GM18873 (cell line): ENCODE measurements around the gene CIP2A.
A peak's percentile ranks its signal among the peaks of the same experiment; 100 is the strongest.

Experiments used
- ATAC-seq: cut with Tn5 transposase; IDR thresholded peaks from one replicate; pipeline ENCODE4 v1.9.1; 2021; ENCODE audit warnings: mild to moderate bottlenecking, moderate library complexity, moderate number of reproducible peaks; ENCODE audit not compliant: unreplicated experiment, low FRiP score

Gene CIP2A

GRCh38 chr3:108565506-108565905, 23.7 kb downstream of the CIP2A start:
- no peak for ATAC-seq

GRCh38 chr3:108564564-108564963, 24.7 kb downstream of the CIP2A start:
- ATAC-seq, result no peak

- no peak for ATAC-seq
Observed at GRCh38 chr3:108562565-108562964, 26.7 kb downstream of the CIP2A start.

- ATAC-seq, result no peak
Observed at GRCh38 chr3:108555966-108556581, 33.2 kb downstream of the CIP2A start.

- no peak for ATAC-seq
Observed at GRCh38 chr3:108554913-108555571, 34.2 kb downstream of the CIP2A start.

GRCh38 chr3:108554229-108554628, 35.0 kb downstream of the CIP2A start:
- no peak for ATAC-seq

GRCh38 chr3:108552267-108553159, 36.7 kb downstream of the CIP2A start:
- no peak for ATAC-seq

GRCh38 chr3:108548886-108549285, 40.4 kb downstream of the CIP2A start:
- ATAC-seq, result no peak

GRCh38 chr3:108548304-108548703, 40.9 kb downstream of the CIP2A start:
- ATAC-seq, result no peak

GRCh38 chr3:108546692-108547091, 42.5 kb downstream of the CIP2A start:
- ATAC-seq, result no peak

- ATAC-seq, result no peak
Observed at GRCh38 chr3:108546247-108546646, 43.0 kb downstream of the CIP2A start.

- no peak for ATAC-seq
Observed at GRCh38 chr3:108538083-108538482, 51.2 kb downstream of the CIP2A start.

- peak; percentile 85 for ATAC-seq
Observed at GRCh38 chr3:108528459-108529252, 60.6 kb downstream of the CIP2A start.

GRCh38 chr3:108527817-108528216, 61.4 kb downstream of the CIP2A start:
- ATAC-seq, result no peak

GRCh38 chr3:108527109-108527508, 62.1 kb downstream of the CIP2A start:
- ATAC-seq, result no peak

- ATAC-seq, result no peak
Observed at GRCh38 chr3:108525971-108526370, 63.3 kb downstream of the CIP2A start.

- no peak for ATAC-seq
Observed at GRCh38 chr3:108525256-108525655, 64.0 kb downstream of the CIP2A start.

- no peak for ATAC-seq
Observed at GRCh38 chr3:108524537-108524936, 64.7 kb downstream of the CIP2A start.

- no peak for ATAC-seq
Observed at GRCh38 chr3:108518895-108519294, 70.3 kb downstream of the CIP2A start.

- ATAC-seq, result no peak
Observed at GRCh38 chr3:108516881-108517280, 72.4 kb downstream of the CIP2A start.

- ATAC-seq, result no peak
Observed at GRCh38 chr3:108513961-108514360, 75.3 kb downstream of the CIP2A start.
